GM19023 (cell line): ENCODE measurements around the gene ZNF280B.
"Not testable (repeated sequence)": the region's sequence is repeated elsewhere in the genome, so short reads cannot be mapped to it uniquely, and the experiment has no call there.

Source experiments
- ATAC-seq: cut with Tn5 transposase; IDR thresholded peaks from one replicate; pipeline ENCODE4 v1.9.1; 2021; ENCODE audit warnings: mild to moderate bottlenecking, moderate library complexity; ENCODE audit not compliant: unreplicated experiment

ZNF280B gene

DNA sequence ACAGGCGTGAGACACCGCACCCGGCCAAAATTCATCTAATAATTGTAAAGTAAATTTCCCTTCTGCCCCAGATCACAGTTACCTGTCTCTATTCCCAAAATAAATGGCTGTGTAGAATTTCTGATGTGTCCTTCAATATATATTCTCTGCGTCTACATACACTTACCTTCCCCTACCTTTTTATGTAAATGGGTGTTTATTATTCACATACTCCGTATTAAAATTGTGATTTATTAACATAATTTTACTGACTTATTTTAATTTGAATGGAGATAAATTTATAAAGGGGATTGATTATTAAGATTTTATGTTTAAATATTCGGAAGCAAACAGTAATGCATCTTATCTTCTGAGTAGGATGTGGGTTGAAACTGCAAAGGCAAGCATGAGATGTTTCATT lies 28.0 kb upstream of the ZNF280B start:
- ATAC-seq = no peak

DNA sequence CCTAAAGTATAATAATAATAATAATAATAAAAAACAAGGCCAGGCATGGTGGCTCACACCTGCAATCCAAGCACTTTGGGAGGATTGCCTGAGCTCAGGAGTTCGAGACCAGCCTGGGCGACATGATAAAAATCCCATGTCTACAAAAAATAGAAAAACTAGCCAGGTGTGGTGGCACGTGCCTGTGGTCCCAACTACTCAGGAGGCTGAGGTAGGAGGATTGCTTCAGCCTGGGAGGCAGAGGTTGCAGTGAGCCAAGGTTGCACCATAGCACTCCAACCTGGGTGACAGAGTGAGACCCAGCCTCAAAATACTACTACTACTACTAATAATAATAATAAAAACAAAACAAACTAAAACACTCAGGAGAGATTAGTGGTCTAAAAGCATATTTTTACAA lies 27.1 kb upstream of the ZNF280B start:
- ATAC-seq = no peak

DNA sequence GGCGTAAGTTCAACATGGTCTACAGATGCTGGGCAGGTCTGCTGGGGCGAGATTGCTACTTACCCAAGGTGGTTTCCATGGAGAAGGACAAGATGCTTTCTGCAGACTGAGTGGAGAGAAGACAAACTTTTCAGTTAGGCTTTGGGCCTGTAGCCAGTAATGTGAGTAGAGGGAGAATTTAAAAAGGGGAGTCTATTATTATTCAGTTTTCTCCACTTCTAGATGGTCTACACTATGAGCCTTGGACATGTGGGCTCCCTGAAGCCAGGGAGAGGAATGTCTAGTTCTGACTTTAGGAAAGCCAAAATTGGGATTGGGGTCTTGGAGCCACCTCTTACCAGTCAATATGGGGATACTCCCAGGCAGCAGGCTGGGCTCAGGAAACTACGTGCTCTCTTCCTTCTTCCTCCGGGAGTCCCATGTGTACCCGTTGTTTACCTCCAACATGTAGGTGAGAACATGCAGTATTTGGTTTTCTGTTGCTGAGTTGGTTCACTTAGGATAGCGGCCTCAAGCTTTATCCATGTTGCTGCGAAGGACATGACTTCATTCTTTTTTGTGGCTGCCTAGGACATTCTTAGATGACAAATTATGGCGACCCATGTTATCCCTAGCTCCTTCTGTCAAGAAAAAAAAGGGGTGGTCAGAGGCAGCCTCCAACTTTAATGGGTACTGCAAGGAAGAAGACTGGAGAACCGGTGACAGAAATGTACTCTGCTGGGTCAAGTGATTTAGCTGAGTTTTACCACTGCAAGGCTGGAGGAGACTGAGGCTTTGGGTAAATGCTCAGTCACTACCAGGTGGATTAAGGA lies 26.3 kb upstream of the ZNF280B start:
- no peak for ATAC-seq

DNA sequence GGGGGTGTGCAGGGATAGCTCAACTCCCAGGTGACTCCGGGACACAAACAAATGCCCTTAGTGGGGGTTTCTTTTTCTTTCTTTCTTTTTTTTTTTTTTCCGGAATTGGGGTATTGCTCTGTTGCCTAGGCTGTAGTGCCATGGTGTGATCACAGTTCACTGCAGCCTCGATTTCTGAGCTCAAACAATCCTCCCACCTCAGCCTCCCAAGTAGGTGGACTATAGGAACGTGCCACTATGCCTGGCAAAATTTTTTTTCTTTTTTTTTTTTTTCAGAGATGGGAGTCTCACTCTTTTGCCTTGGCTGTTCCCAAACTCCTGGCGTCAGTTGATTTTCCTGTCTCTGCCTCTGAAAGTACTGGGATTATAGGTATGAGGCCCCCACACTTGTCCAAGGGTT lies 25.3 kb upstream of the ZNF280B start:
- no peak for ATAC-seq

DNA sequence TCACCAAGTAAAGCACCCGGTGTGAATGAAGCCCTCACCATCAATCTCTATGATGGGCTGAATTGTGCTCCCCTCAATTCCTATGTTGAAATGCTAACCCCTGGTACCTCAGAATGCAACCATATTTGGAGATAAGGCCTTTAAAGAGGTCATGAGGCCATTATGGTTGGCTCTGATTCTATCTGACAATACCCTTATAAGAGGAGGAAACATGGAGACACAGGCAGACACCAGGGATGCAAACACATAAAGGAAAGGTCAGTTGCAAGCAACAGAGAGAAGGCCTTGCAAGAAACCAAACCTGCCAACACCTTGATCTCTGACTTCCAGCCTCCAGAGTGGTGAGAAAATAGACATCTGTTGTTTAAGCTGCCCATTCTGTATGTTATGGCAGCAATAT lies 24.9 kb upstream of the ZNF280B start:
- no peak for ATAC-seq

DNA sequence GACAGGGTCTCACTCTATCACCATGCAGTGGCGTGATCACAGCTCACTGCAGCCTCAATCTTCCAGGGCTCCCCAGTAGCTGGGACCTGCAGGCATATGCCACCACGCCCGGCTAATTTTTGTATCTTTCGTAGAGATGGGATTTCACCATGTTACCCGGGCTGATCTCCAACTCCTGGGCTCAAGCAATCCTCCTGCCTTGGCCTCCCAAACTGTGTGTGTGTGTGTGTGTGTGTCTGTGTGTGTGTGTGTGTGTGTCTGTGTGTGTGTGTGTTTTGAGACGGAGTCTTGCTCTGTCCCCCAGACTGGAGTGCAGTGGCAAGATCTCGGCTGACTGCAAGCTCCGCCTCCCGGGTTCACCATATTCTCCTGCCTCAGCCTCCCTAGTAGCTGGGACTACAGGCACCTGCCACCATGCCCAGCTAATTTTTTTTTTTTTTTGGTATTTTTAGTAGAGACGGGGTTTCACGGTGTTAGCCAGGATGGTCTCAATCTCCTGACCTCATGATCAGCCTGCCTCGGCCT lies 24.1 kb upstream of the ZNF280B start:
- not testable (repeated sequence) for ATAC-seq

DNA sequence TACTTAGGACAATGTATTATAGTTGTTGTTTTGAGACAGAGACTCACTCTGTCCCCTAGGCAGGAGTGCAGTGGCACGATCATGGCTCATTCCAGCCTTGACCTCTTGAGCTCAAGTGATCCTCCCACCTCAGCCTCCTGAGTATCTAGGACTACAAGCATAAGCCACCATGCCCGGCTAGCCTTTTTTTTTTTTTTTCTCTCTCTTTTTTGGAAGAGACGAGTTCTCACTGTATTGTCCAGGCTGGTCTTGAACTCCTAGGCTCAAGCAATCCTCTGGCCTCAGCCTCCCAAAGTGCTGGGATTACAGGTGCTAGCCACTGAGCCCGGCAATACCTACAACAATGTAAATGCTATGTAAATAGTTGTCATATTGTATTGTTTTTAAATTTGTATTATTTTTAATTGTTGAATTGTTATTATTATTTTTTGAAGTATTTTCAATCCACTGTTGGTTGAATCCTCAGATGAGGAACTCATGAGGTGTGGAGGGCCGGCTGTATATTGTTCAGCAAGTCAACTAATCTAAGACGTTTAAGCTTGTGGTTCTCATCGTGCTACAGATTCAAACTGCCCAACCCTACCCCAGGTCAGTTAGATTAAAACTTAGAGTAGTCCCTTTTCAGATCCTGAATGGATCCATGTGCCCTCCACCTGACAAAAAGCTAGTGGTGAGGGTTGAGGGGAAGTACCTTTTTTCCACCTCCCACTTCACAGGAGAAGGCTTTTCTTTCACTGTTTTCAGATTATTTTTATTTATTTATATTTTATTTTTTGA lies 23.4 kb upstream of the ZNF280B start:
- no peak for ATAC-seq

DNA sequence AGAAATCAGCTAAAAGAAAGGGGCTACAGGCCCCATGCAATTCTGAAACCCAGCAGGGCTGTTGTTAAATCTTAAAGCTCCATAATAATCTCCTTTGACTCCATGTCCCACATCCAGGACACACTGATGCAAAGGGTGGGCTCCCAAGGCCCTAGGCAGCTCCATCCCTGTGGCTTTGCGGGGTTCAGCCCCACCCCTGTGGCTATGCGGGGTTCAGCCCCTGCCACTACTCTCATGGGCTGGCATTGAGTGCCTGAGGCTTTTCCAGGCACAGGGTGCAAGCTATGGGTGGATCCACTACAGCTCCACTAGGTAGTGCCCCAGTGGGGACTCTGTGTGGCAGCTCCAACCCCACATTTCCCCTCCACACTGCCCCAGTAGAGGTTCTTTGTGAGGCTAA lies 20.2 kb upstream of the ZNF280B start:
- ATAC-seq = no peak

DNA sequence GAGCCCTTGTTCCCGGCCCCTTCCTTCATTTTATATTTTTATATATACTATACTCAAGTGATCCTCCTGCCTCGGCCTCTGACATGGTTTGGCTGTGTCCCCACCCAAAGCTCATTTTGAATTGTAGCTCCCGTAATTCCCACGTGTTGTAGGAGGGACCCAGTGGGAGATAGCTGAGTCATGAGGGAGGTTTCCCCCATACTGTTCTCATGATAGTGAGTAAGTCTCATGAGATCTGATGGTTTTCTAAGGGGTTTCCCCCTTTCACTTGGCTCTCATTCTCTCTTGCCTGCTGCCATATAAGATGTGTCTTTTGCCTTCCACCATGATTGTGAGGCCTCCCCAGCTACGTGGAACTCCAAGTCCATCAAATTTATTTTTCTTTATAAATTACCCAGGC lies 18.8 kb upstream of the ZNF280B start:
- no peak for ATAC-seq

DNA sequence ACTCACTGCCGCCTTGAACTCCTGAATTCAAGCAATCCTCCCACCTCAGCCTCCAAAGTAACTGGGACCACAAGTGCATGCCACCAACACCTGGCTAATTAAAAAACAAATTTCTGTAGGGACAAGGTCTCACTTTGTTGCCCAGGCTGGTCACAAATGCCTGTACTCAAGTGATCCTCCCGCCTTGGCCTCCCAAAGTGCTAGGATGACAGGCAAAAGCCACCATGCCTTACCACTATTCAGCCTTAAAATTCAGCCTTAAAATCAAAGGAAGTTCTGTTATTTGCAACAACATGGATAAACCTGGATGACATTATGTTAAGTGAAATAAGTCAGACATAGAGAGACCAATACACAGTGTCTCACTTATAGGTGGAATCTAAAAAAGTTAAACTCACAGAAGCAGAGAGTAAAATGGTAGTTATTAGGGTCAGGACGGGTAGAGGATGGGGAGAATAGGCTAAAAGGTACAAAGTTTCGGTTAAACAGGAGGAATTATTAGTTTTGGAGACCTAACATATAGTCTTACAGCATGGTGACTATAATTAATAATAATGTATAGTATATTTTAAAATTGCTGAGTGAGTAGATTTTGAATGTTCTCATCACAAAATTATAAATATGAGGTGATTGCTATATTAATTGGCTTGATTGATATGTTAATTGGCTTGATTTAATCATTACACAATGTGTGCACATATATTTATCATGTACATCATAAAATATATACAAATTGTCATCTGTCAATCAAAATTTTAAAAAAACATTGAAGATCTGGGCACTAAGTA lies 17.8 kb upstream of the ZNF280B start:
- ATAC-seq = no peak

DNA sequence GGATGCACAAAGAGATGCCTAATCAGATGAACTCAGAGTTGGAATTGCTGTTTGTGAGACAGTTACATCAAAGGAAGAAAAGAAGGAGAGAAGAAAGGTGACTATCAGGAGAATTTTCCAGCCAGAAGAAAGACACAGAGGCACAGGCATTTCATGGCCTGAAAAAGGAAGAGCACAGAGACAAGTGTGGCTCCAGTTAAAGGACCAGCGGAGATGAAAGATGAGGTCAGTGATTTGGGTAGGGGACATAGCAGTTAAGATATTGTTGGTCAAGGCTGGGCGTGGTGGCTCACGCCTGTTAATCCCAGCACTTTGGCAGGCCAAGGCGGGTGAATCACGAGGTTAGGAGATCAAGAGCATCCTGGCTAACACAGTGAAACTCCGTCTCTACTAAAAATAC lies 15.0 kb upstream of the ZNF280B start:
- no peak for ATAC-seq

DNA sequence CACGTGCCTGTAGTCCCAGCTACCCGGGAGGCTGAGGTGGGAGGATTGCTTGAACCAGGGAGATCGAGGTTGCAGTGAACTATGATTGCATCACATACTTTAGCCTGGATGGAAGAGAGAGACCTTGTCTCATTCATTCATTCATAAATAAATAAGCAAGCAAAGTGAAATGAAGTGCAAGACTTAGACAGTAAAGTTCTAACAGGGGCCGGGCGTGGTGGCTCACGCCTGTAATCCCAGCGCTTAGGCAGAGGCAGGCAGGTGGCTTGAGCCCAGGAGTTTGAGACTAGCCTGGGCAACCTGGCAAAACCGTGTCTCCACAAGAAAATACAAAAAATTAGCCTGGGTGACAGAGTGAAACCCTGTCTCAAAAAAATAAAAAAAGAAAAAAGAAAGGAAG lies 13.1 kb upstream of the ZNF280B start:
- ATAC-seq = no peak

DNA sequence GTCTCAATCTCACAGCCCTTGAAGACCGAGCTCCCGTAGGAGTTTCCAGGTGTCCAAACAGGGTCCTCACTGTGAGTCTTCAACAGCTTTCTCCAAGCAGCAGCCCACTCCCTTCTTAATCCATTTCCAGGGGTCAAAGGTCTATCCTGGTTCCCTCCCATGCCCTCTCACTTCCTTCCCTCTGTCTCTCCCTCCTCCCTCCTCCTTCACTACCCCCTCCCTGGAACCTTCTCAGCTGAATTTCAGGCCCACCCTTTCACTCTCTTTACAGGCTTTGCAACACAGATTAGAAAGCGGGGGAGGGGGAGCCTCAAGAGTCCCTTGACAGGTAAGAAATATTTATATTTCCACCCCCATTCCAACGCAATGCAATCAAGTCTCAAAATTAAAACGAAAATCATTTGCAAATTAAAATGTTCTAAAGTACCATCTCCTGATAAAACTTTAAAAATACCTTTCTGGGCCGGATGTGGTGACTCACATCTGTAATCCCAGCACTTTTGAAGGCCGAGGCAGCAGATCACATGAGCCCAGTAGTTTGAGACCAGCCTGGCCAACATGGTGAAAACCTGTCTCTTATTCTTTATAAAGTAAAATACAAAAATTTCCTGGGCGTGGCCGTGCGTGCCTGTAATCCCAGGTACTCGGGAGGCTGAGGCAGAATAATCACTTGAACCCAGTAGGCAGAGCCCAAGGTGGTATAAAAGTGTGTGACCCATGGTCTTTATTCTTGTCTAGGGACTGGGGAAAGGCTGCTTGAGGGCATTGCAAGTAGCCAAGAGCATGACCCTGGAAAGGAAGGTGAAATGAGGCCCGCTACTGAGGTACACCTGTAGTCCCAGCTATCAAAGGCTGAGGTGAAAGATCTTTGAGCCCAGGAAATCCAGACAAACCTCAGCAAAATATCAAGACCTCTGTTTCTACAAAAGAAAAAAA lies 12.4 kb upstream of the ZNF280B start:
- ATAC-seq = no peak

DNA sequence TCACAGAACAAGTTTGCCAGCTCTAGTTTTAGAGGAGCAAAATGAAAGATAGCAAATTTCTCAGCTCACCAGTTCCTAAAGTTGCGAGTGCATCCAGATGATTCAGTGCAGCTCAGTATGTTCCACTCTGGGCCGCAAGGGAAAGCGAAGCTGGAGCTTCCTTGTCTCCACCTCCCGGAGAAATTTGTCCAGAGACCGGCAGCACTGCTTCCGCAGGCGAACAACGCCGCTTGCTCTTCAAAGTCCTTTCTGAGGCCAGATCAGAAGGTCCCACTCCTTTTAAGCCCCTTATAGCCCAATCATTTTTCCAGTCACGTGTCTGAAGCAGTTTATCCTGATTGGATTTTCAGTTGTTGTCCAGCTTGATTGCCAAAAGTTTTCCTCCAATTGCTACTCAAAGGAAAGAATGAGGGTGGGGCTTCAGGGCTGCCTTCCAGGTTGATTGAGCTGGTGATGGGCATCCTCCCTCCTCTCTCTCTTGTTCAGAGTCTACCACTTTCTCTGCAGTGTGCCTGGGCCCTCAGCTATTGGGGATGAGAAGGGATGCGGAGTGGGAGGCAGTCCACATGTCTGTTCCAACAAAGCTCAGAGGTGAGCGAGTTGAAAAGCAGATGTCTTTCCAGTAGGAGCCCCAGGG lies 11.6 kb upstream of the ZNF280B start, which contains the start of gene ZNF280A:
TSS of gene ZNF280A (minus strand) at position 251 of the 637 bp plus-strand sequence. CDS start 4,640 bp downstream, outside the sequence.
- no peak for ATAC-seq

DNA sequence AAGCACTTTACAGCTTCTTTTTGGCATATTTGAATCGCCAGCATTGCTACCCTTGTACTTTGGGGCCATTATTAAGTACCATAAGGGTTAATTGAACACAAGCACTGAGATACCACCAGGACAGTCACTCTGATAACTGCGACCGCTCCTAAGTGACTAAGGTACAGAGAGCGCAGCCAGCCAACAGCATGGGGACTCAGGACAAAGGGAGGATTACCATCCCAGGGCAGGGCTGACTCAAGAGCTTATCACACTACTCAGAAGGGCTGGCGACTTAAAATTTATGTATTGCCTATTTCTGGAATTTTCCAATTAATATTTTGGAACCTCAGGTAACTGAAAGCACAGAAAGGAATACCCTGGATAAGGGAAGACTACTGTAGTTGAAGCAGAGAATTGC lies 11.0 kb upstream of the ZNF280B start:
- no peak for ATAC-seq

DNA sequence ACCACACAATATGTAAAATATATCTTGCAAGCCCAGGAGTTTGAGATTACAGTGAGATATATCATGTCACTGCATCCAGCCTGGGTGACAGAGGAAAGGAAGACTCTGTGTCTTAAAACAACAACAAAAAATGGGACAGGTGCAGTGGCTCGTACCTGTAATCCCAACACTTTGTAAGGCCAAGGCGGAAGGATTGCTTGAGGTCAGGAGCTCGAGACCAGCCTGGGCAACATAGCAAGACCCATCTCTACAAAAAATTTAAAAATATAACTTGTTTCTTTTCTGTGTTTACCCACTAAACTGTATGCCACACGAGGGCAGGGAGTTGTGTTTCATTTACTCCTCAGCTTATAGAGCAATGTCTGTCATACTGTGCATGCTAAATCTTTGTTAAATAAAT lies 8.4 kb upstream of the ZNF280B start:
- ATAC-seq = no peak

DNA sequence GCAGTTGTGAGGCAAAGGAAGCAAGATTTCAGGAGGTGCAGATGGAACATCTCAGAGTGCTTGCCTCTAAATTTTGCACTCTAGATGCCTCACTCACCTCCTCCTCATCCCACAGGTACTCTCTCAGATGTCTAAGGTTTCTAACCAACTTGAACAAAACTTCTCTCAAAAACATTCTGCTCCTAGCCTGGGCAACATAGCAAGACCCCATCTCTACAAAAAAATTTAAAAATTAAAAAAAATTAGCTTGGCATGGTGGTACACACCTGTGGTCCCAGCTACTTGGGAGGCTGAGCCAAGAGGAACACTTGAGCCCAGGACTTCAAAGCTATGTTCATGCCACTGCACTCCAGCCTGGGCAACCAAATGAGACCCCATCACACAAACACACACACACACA lies 7.3 kb upstream of the ZNF280B start:
- ATAC-seq = no peak

DNA sequence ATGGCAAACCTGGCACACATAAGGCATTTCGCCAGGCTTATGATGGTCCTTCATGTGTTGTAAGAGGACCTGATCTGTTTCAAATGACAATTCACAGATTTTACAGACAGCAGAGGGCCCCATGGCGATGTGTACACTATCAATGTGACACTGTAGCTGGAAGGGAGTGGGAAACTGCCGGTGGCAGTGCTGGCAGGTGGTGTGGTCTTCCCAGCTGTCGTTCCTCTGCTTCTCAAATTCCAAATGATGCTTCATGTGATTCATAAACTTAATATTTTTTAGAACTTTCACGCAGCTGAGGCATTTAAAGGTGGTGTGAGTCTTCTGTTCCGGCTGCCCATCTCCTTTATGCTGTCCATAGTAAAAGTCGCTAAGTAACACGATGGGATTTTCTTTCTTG lies 5.9 kb upstream of the ZNF280B start:
- ATAC-seq = not testable (repeated sequence)

DNA sequence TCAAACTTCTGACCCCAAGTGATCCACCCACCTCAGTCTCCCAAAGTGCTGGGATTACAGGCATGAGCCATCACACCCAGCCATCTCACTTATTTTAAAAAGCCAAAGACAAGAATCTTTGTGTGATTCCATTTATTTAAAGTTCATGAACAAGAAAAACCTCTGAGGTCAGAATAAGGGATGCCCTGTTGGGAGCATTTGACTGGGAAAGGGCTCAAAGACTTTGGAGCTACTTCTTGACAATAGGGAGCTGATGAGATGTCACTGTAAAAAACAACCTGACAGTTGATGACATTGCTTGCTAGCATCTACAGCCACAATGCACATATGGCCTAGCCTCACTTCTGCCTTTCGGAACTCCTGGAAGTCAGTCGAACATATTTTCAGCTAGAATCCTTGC lies 5.1 kb upstream of the ZNF280B start:
- no peak for ATAC-seq

DNA sequence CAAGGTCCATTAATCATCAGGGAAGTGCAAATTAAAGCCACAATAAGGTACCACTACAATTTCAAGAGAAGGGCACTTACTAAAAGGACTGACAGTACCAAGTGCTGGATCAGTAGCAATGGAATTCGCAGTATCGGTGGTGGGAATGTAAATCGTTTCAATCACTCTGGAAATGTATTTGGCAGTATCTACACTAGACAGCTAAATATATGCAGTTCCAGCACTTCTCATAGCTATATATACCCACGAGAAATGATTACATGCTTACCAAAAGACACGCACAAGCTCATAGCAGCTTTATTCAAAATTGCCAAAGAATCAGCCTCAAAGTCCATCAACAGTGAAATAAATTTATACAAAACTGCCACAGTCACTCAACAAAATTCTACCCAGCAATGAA lies 4.4 kb upstream of the ZNF280B start:
- no peak for ATAC-seq
